ENCODE results near the gene CSF2.

DNA sequence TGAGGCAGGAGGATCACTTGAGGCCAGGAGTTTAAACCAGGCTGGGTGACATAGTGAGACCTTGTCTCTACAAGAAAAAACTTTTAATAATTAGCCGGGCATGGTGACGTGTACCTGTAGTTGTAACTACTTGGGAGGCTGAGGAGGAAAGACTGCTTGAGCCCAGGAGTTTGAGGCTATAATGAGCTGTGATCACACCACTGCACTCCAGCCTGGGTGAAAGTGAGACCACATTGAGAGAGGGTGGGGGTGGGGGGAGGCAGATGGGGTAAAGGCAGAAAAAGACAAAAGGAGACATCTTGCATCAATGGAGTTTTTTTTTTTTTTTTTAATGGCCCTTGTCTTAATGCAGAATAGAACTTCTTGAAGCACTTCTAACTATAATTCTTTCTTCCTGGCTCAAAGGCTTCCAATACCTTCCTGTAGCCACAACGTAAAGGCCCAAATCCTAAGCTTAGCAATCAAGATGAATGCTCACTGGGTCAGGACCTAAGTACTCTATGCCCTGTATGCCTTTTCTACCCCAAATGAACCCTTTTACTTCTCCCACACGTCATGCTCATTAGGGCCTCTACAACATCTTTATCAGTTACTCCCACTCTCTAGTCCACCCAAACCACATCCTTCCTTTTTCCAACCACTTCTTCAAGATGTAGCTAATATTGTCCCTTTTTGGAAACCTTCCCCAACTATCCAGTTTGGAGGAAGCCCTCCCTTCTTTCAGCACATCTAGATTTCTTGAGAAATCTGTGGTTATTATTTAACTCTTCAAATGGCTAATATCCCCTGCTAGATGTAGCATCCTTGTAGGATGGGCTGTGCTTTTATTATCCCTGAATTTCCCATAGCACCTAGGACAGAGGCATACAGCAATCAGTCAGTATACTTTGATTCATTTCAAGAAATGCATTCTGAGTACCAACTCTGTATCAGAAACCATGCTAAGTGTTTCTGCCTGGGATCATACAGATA lies 40.8 kb downstream of the CSF2 start:
- TF ChIP-seq, protein P1, sequence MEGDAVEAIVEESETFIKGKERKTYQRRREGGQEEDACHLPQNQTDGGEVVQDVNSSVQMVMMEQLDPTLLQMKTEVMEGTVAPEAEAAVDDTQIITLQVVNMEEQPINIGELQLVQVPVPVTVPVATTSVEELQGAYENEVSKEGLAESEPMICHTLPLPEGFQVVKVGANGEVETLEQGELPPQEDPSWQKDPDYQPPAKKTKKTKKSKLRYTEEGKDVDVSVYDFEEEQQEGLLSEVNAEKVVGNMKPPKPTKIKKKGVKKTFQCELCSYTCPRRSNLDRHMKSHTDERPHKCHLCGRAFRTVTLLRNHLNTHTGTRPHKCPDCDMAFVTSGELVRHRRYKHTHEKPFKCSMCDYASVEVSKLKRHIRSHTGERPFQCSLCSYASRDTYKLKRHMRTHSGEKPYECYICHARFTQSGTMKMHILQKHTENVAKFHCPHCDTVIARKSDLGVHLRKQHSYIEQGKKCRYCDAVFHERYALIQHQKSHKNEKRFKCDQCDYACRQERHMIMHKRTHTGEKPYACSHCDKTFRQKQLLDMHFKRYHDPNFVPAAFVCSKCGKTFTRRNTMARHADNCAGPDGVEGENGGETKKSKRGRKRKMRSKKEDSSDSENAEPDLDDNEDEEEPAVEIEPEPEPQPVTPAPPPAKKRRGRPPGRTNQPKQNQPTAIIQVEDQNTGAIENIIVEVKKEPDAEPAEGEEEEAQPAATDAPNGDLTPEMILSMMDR (IDR thresholded peaks at IDR 0.05): no peak
- TF ChIP-seq POLR2A (IDR thresholded peaks at IDR 0.05) (no peak), POLR2AphosphoS5 (IDR thresholded peaks at IDR 0.05) (no peak), EP300 (IDR thresholded peaks at IDR 0.05) (no peak)
